ENCODE data around the gene MITF. TPM values are rescaled to one million over a fixed set of nuclear protein-coding genes. Genes with fewer than 3 reads are reported as not detected.

The MITF gene
- total and polyA plus RNA-seq, 4 donors: 0.91 to 2.9 (median 2.3) TPM

DNA sequence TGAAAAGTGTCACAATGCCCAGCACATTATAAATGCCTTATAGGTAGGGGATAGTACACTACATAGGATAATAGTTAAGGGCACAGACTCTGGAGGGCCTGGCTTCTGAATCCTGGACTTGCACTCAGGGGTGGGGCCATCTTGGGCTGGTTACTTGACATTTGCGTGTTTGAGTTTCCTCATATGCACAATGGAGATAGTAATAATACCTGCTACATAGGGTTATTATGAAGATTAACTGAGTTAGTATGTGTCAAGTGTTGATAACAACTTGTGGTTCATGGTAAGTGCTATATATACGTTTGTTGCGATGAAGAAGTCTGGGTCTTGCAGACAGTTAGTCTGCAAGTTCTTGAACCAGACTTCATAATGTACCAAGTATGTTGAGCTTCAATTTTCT, 37.0 kb downstream of the MITF start (continued):
- TF ChIP-seq, protein P1, sequence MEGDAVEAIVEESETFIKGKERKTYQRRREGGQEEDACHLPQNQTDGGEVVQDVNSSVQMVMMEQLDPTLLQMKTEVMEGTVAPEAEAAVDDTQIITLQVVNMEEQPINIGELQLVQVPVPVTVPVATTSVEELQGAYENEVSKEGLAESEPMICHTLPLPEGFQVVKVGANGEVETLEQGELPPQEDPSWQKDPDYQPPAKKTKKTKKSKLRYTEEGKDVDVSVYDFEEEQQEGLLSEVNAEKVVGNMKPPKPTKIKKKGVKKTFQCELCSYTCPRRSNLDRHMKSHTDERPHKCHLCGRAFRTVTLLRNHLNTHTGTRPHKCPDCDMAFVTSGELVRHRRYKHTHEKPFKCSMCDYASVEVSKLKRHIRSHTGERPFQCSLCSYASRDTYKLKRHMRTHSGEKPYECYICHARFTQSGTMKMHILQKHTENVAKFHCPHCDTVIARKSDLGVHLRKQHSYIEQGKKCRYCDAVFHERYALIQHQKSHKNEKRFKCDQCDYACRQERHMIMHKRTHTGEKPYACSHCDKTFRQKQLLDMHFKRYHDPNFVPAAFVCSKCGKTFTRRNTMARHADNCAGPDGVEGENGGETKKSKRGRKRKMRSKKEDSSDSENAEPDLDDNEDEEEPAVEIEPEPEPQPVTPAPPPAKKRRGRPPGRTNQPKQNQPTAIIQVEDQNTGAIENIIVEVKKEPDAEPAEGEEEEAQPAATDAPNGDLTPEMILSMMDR (IDR thresholded peaks at IDR 0.05; ENCODE audit: low read depth, low read length, missing input control): no peak
- no peak for TF ChIP-seq NR2F2 (IDR thresholded peaks at IDR 0.05)

GRCh38 chr3:69776920-69777581, 37.8 kb downstream of the MITF start:
- no peak overlapping the region for H3K9ac ChIP-seq (ENCODE audit: low read depth in 1 of 2, low read length in 2 of 2)
- H3K4me1 ChIP-seq (ENCODE audit: control insufficient read depth in 4 of 4, insufficient read depth in 4 of 4, low read length in 3 of 4): no peaks in the 10 kb centered on the region
- H3K4me3 ChIP-seq (ENCODE audit: low read depth in 1 of 3, low read length in 3 of 3): no peak overlapping the region
- no peaks in the 10 kb centered on the region for H3K27me3 ChIP-seq (ENCODE audit: control insufficient read depth in 4 of 4, insufficient read depth in 4 of 4, low read length in 3 of 4)
- no peak for TF ChIP-seq GABPA (IDR thresholded peaks at IDR 0.05 in 1 of 2, conservative IDR thresholded peaks at IDR 0.05 in 1 of 2)
- TF ChIP-seq NR2F2 (IDR thresholded peaks at IDR 0.05): no peak
- TF ChIP-seq FOXA1 (IDR thresholded peaks at IDR 0.05): no peak
- no peak for TF ChIP-seq ATF3 (IDR thresholded peaks at IDR 0.05)
- TF ChIP-seq, protein P1 (IDR thresholded peaks at IDR 0.05; ENCODE audit: low read depth, low read length, missing input control): no peak
- no peak overlapping the region for H3K27ac ChIP-seq (ENCODE audit: low read depth in 1 of 2, low read length in 2 of 2)
- H3K9me3 ChIP-seq (ENCODE audit: control insufficient read depth in 4 of 4, low read length in 3 of 4): no peaks in the 10 kb centered on the region
- H3K36me3 ChIP-seq (ENCODE audit: control insufficient read depth in 4 of 4, insufficient read depth in 3 of 4, low read depth in 1 of 4, low read length in 3 of 4): no peaks in the 10 kb centered on the region
- DNase-seq (ENCODE audit: low spot score): no peak

GRCh38 chr3:69777582-69777967, 38.3 kb downstream of the MITF start:
- DNase-seq (ENCODE audit: low spot score): no peak
- TF ChIP-seq SP1 (IDR thresholded peaks at IDR 0.05) (no peak), TAF1 (conservative IDR thresholded peaks at IDR 0.05) (no peak), FOXA2 (IDR thresholded peaks at IDR 0.05) (no peak), HNF4A (conservative IDR thresholded peaks at IDR 0.05) (no peak), RXRA (IDR thresholded peaks at IDR 0.05) (no peak), JUND (IDR thresholded peaks at IDR 0.05) (no peak), GABPA (IDR thresholded peaks at IDR 0.05 in 1 of 2, conservative IDR thresholded peaks at IDR 0.05 in 1 of 2) (no peak), HNF4G (IDR thresholded peaks at IDR 0.05) (no peak), FOXA1 (IDR thresholded peaks at IDR 0.05) (no peak), EGR1 (IDR thresholded peaks at IDR 0.05; ENCODE audit: low read depth in 2 of 2) (no peak), YY1 (IDR thresholded peaks at IDR 0.05) (no peak), ATF3 (IDR thresholded peaks at IDR 0.05) (no peak), RAD21 (IDR thresholded peaks at IDR 0.05) (no peak), NR2F2 (IDR thresholded peaks at IDR 0.05) (no peak)
- TF ChIP-seq, protein P2, sequence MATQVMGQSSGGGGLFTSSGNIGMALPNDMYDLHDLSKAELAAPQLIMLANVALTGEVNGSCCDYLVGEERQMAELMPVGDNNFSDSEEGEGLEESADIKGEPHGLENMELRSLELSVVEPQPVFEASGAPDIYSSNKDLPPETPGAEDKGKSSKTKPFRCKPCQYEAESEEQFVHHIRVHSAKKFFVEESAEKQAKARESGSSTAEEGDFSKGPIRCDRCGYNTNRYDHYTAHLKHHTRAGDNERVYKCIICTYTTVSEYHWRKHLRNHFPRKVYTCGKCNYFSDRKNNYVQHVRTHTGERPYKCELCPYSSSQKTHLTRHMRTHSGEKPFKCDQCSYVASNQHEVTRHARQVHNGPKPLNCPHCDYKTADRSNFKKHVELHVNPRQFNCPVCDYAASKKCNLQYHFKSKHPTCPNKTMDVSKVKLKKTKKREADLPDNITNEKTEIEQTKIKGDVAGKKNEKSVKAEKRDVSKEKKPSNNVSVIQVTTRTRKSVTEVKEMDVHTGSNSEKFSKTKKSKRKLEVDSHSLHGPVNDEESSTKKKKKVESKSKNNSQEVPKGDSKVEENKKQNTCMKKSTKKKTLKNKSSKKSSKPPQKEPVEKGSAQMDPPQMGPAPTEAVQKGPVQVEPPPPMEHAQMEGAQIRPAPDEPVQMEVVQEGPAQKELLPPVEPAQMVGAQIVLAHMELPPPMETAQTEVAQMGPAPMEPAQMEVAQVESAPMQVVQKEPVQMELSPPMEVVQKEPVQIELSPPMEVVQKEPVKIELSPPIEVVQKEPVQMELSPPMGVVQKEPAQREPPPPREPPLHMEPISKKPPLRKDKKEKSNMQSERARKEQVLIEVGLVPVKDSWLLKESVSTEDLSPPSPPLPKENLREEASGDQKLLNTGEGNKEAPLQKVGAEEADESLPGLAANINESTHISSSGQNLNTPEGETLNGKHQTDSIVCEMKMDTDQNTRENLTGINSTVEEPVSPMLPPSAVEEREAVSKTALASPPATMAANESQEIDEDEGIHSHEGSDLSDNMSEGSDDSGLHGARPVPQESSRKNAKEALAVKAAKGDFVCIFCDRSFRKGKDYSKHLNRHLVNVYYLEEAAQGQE (IDR thresholded peaks at IDR 0.05): no peak
- TF ChIP-seq, protein P1 (IDR thresholded peaks at IDR 0.05; ENCODE audit: low read depth, low read length, missing input control): no peak
- TF ChIP-seq, protein P3, sequence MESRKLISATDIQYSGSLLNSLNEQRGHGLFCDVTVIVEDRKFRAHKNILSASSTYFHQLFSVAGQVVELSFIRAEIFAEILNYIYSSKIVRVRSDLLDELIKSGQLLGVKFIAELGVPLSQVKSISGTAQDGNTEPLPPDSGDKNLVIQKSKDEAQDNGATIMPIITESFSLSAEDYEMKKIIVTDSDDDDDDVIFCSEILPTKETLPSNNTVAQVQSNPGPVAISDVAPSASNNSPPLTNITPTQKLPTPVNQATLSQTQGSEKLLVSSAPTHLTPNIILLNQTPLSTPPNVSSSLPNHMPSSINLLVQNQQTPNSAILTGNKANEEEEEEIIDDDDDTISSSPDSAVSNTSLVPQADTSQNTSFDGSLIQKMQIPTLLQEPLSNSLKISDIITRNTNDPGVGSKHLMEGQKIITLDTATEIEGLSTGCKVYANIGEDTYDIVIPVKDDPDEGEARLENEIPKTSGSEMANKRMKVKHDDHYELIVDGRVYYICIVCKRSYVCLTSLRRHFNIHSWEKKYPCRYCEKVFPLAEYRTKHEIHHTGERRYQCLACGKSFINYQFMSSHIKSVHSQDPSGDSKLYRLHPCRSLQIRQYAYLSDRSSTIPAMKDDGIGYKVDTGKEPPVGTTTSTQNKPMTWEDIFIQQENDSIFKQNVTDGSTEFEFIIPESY (IDR thresholded peaks at IDR 0.05): no peak
- Histone ChIP-seq H3K4me1 (ENCODE audit: control insufficient read depth in 4 of 4, insufficient read depth in 4 of 4, low read length in 3 of 4) (no peaks in the 10 kb centered on the region), H3K9ac (ENCODE audit: low read depth in 1 of 2, low read length in 2 of 2) (no peak overlapping the region), H3K4me3 (ENCODE audit: low read depth in 1 of 3, low read length in 3 of 3) (no peak overlapping the region), H3K27ac (ENCODE audit: low read depth in 1 of 2, low read length in 2 of 2) (no peak overlapping the region), H3K27me3 (ENCODE audit: control insufficient read depth in 4 of 4, insufficient read depth in 4 of 4, low read length in 3 of 4) (no peaks in the 10 kb centered on the region), H3K36me3 (ENCODE audit: control insufficient read depth in 4 of 4, insufficient read depth in 3 of 4, low read depth in 1 of 4, low read length in 3 of 4) (no peaks in the 10 kb centered on the region), H3K9me3 (ENCODE audit: control insufficient read depth in 4 of 4, low read length in 3 of 4) (no peaks in the 10 kb centered on the region)
- WGBS: 93% methylated on average over 5 of the region's 5 CpGs
